Natural killer cell (primary cell): ENCODE data around the gene IFNLR1. TPM values are rescaled to one million over a fixed set of nuclear protein-coding genes. Genes with fewer than 3 reads are reported as not detected.

Source experiments
- ATAC-seq, 3 donors: fragments of 150-1000 bp in 2 of 3; fragments of 200-7000 bp in 1 of 3; cut with Tn5 transposase; 1 replicate in 1 of 3; 2 replicates in 2 of 3; pipeline ENCODE4 v1.10.0; 2021; ENCODE audit warnings: mild to moderate bottlenecking in 2 of 3, moderate library complexity in 2 of 3
- DNase-seq, 2 donors: peaks; one replicate each; pipeline versions ENCODE4 v3.0.0 to v3.0.0-alpha.2; 2013 to 2021; ENCODE audit warnings: mixed read lengths in 1 of 2
- H3K27ac ChIP-seq: one replicate; pipeline ENCODE4 v1.5.1; 2013; ENCODE audit warnings: mild to moderate bottlenecking, low read length
- H3K27me3 ChIP-seq: one replicate; pipeline ENCODE4 v1.6.1; 2013; ENCODE audit warnings: low read length; ENCODE audit not compliant: control insufficient read depth, insufficient read depth
- H3K36me3 ChIP-seq: one replicate; pipeline ENCODE4 v1.6.1; 2013; ENCODE audit warnings: low read length; ENCODE audit not compliant: control insufficient read depth, insufficient read depth
- H3K4me1 ChIP-seq: one replicate; pipeline ENCODE4 v1.6.1; 2013; ENCODE audit warnings: low read length; ENCODE audit not compliant: control insufficient read depth, insufficient read depth
- H3K4me3 ChIP-seq: one replicate; pipeline ENCODE4 v1.5.1; 2013; ENCODE audit warnings: low read length
- H3K9me3 ChIP-seq: one replicate; pipeline ENCODE4 v1.6.1; 2013; ENCODE audit warnings: low read length; ENCODE audit not compliant: control insufficient read depth, insufficient read depth
- H3K27ac Mint-ChIP-seq, 2 donors: one replicate each; pipeline ENCODE4 v1.8.0; 2022; ENCODE audit warnings: mild to moderate bottlenecking in 2 of 2, mixed read lengths in 2 of 2, moderate library complexity in 1 of 2
- H3K27me3 Mint-ChIP-seq, 2 donors: one replicate each; pipeline ENCODE4 v1.8.0; 2022; ENCODE audit warnings: low read depth in 2 of 2, mixed read lengths in 2 of 2
- H3K36me3 Mint-ChIP-seq: one replicate; pipeline ENCODE4 v1.8.0; 2022; ENCODE audit warnings: mixed read lengths
- H3K4me1 Mint-ChIP-seq, 2 donors: one replicate each; pipeline ENCODE4 v1.8.0; 2022; ENCODE audit warnings: mixed read lengths in 2 of 2
- H3K4me3 Mint-ChIP-seq: one replicate; pipeline ENCODE4 v1.8.0; 2022; ENCODE audit warnings: mild to moderate bottlenecking, moderate library complexity, mixed read lengths
- H3K9me3 Mint-ChIP-seq, 2 donors: one replicate each; pipeline ENCODE4 v1.8.0; 2022; ENCODE audit warnings: mixed read lengths in 2 of 2
- WGBS: methylation state at CpG from one replicate; pipeline ENCODE4 v1.1.7; 2013; ENCODE audit warnings: missing lambda C conversion rate; ENCODE audit not compliant: insufficient coverage; 5-methylcytosine and 5-hydroxymethylcytosine counted together
- intact Hi-C: fragments of 100-400 bp; cut with micrococcal nuclease; formaldehyde crosslinking; loops from one replicate; pipeline ENCODE4 v1.14.2; 2022
- total RNA-seq, 4 donors: library from RNA; stranded (reverse); fragments of 120-200 nt in 1 of 4; gene quantifications; one replicate each; pipeline versions ENCODE4 v1.2.3 to v1.2.4, GENCODE V29; 2013 to 2022
- TF ChIP-seq, protein P1 (sequence below): fragments of 200-600 bp; IDR thresholded peaks from one replicate; pipeline ENCODE4 v1.8.0; 2022; ENCODE audit warnings: antibody characterized with exemption

Gene IFNLR1
- total RNA-seq, result 1 to 10 TPM in 1 of 3 donors, under 1 TPM in 2; 0.07 to 2.5 (median 0.19) TPM
- 10.8 TPM for total RNA-seq (2013)

DNA sequence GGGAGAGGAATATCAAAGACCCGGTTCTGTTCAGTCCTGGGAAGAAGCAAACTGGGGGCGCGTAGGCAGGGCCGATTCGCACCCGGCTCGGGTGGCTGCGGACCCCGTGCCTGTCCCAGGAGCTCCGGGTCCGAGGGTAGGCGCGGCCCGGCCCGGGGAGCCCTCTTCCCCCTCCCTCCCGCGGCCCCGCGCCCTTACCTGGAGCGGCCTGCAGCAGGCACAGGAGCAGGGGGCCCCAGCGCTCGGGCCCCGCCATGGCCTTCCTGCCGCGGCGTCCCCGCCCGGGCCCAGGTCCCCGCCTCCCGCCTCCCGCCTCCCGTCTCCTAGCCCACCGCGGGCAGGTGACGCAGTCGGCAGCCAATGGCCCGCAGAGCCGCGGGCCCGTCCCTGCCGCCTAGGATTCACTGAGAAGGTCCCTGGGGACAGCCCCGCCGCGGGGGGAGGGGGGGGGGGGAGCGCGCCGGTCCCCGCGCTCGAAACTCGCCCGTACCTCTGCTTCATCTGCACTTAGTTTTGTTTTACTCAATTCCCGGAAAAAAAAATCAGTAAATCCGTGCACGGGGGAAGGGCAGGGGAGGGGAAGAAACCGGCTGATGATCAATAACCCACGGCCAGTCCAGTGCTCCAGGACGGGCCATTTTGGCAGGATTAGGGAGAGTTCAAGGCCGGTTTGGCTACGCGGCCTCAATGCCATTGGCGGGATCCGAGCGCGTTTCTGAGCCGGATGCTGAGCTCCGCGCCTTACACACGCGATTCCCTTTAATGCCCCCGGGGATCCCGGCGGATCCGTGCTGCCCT lies at the start of gene IFNLR1:
Gene IFNLR1 (minus strand): TSS at position 297 of the 798 bp plus-strand sequence. CDS start 41 bp downstream, at position 256.
- Mint-ChIP-seq H3K4me1 (peaks cover 6 to 12% of the 10 kb centered on the region in 2 donors), H3K27ac (no peak within 1 kb of the TSS)
- intact Hi-C loops, result no loop called here

DNA sequence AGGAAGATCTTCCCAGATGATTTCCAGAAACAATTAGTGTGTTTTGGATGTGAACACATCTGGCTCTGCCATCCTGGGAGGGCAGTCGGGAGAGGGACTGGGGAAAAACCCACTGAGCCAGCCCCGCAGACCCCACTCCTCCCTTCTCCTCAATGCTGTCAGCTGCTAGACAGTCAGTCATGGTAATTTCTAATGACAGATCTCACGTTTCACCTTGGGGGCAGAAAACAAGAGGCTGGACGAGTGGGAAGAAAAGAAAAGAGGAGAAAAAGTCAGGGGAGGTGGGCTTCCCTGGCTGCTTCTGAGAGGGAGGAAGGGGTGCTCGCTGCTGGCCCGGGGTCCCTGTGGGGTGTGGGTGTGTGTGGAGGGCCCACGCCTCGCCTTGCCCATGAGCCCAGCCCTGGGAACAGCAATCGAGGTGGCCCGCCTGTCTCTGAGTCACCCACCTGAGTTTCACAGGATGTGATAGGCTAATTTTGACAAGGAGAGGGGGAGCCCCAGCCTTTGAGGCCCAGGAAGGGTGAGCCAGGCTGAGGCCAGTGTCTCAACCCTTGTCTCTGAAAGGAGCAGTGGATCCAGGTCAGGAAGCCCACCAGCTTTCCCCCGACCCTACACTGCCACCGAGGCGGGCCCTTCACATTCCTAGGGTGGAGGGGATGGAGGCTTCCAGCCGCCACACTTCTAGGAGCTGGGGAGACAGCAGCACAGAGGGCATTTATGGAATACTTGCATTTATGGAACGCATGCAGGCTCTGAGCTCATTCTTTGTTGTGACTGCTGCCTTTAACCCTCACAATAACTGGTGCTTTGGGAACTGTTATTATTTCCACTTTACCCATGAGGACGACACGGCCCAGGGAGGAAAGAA lies 49.1 kb upstream of the IFNLR1 start:
- Mint-ChIP-seq H3K9me3 (no peaks in the 10 kb centered on the region), H3K4me1 (no peaks in the 10 kb centered on the region), H3K27ac (no peak overlapping the region), H3K4me3 (no peak overlapping the region), H3K27me3 (peaks cover 8 to 22% of the 10 kb centered on the region in 2 donors), H3K36me3 (no peaks in the 10 kb centered on the region)
- WGBS, result 70% methylated on average over 17 of the region's 17 CpGs
- Histone ChIP-seq H3K36me3 (no peaks in the 10 kb centered on the region), H3K27ac (no peak overlapping the region), H3K9me3 (no peaks in the 10 kb centered on the region), H3K27me3 (no peaks in the 10 kb centered on the region), H3K4me3 (no peak overlapping the region), H3K4me1 (no peaks in the 10 kb centered on the region)
- DNase-seq, result no peak
- no peak for ATAC-seq
- intact Hi-C loops, result no loop called here
- TF ChIP-seq, protein P1, sequence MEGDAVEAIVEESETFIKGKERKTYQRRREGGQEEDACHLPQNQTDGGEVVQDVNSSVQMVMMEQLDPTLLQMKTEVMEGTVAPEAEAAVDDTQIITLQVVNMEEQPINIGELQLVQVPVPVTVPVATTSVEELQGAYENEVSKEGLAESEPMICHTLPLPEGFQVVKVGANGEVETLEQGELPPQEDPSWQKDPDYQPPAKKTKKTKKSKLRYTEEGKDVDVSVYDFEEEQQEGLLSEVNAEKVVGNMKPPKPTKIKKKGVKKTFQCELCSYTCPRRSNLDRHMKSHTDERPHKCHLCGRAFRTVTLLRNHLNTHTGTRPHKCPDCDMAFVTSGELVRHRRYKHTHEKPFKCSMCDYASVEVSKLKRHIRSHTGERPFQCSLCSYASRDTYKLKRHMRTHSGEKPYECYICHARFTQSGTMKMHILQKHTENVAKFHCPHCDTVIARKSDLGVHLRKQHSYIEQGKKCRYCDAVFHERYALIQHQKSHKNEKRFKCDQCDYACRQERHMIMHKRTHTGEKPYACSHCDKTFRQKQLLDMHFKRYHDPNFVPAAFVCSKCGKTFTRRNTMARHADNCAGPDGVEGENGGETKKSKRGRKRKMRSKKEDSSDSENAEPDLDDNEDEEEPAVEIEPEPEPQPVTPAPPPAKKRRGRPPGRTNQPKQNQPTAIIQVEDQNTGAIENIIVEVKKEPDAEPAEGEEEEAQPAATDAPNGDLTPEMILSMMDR, result no peak

More for the DNA sequence above, at the start of gene IFNLR1:
- Mint-ChIP-seq H3K9me3 (no peaks in the 10 kb centered on the region), H3K27me3 (peaks cover 36 to 43% of the 10 kb centered on the region in 2 donors), H3K4me3 (peak within 1 kb of the TSS; percentile 71), H3K36me3 (no peaks in the 10 kb centered on the region)
- Histone ChIP-seq H3K36me3 (no peaks in the 10 kb centered on the region), H3K9me3 (no peaks in the 10 kb centered on the region), H3K4me1 (peaks cover 47% of the 10 kb centered on the region), H3K27me3 (peaks cover 2% of the 10 kb centered on the region), H3K4me3 (peak within 1 kb of the TSS; percentile 53), H3K27ac (peak within 1 kb of the TSS; percentile 66)
- ATAC-seq (peak; percentile 60 to 77 (median 72)), DNase-seq (peak in 1 of 2 donors; percentile 87)
- TF ChIP-seq, protein P1, result no peak
- WGBS, result 1% methylated on average over 60 of the region's 74 CpGs

DNA sequence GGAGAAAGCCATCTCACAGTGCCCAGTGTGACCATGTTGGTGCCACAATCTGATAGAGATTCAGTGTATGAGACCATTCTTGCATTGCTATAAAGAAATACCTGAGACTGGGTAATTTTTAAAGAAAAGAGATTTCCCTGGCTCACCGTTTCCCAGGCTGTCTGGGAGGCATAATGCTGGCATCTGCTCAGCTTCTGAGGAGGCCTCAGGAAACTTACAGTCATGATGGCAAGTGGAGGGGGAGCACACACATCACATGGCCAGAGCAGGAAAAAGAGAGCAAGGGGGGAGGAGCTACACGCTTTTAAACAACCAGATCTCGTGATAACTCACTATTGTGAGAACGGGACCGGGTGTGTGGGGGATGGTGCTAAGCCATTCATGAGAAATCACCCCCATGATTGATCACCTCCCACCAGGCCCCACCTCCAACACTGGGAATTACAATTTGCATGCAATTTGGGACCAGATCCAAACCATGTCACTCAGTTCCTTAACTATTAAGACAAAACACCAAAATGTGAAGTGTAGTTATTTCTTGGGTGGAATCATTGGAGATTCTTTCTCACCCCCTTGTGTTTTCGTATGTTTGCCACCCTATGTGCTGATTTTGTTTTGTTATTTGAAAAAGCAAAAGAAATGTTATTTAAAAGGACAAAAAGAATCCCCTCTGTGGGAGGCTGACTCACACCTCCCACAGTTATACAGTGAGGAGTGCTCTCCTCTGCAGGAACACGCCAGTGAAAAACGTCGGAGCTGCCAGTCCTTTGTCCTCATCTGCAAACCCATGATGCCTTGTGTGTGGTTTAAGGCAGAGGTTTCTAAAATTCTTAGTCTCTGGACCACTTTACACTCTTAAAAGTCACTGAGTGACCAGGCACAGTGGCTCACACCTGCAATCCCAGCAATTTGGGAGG lies 46.9 kb upstream of the IFNLR1 start:
- WGBS, result 92% methylated on average over 3 of the region's 9 CpGs
- Histone ChIP-seq H3K27me3 (no peaks in the 10 kb centered on the region), H3K4me3 (no peak overlapping the region), H3K36me3 (no peaks in the 10 kb centered on the region), H3K4me1 (no peaks in the 10 kb centered on the region), H3K27ac (no peak overlapping the region), H3K9me3 (no peaks in the 10 kb centered on the region)
- H3K36me3 Mint-ChIP-seq, result no peaks in the 10 kb centered on the region
- no peak overlapping the region for H3K27ac Mint-ChIP-seq
- intact Hi-C loops, result no loop called here
- H3K27me3 Mint-ChIP-seq, result peaks cover 8 to 23% of the 10 kb centered on the region in 2 donors
- TF ChIP-seq, protein P1, result no peak
- no peaks in the 10 kb centered on the region for H3K4me1 Mint-ChIP-seq
- no peaks in the 10 kb centered on the region for H3K9me3 Mint-ChIP-seq
- H3K4me3 Mint-ChIP-seq, result no peak overlapping the region
- DNase-seq (no peak), ATAC-seq (no peak)
